Measurements from ENCODE around the gene MFRP.

Gene MFRP

DNA sequence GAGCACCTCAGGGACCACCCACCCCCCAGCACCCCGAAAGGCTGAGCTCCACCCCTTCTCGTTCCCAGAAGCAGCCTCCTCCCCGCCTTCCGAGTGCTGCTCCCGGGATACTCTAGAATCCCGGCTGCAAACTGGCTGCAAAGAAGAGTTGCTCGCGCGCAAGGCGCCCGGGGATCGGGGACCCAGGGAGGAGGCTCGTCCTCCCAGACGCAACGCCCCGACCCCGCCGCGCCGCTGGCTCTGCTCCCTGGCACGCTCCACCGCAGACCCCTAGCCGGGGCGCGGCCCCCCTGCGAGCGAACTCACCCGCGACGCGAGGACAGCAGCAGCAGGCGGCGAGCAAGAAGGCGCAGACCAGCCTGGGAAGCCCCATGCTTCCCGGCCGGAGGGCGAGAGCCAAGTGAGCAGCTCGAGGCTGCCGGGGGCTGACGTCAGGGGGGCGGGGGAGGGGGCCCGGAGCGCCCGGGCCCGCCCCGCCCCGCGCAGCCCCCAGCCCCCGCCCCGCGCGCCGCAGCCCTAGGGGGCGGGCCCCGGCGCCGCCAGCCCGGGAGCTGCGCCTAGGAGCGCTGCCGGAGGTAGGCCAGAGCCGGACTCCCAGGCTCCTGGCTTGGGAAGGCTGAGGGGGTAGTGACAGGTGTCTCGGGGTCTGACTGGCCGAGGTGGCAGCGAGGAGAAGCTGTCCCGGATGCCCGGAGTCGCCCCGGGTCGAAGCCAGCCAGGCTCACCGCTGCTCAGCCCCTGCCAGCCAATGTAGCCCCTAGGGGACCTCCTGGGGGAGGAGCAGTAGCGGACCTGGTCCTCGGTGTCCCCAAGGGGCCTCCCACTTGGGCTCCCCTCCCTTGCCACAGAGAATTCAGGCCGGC lies 29.5 kb downstream of the MFRP start, which contains the start of gene MCAM:
Gene MCAM, minus strand, starts transcription at position 402 of the 863 bp plus-strand sequence. Its CDS starts 29 bp downstream, at position 373.
- peak within 1 kb of the TSS; percentile 67 for H3K4me3 ChIP-seq (ENCODE audit: low read depth, low read length)
- H3K9me3 ChIP-seq (ENCODE audit: control insufficient read depth, insufficient read depth, low read depth, low read length): no peaks in the 10 kb centered on the region
- ChIA-PET POLR2A (interaction anchor here (0.5 to 4.4 kb wide), 24 partner anchors 9 to 261 kb away, joined by 3 to 35 read pairs (median 5); partner anchors contain the start of genes ABCG4, C2CD2L, CBL and DPAGT1), CTCF (interaction anchor here (0.6 to 15.8 kb wide), 6 partner anchors 22 to 327 kb away, joined by 3 to 151 read pairs (median 4); partner anchors contain the start of genes C1QTNF5 and CBL)
- H3K27ac ChIP-seq (ENCODE audit: extremely low read depth, low read depth, low read length): peak within 1 kb of the TSS; percentile 62; the same call in 1 of the 2 replicates
- H3K36me3 ChIP-seq (ENCODE audit: control insufficient read depth in 2 of 2, insufficient read depth in 1 of 2, low read length in 2 of 2): peaks cover 0 to 22% of the 10 kb centered on the region in 2 experiments; a peak in 1 of 3 replicates
- H3K4me1 ChIP-seq (ENCODE audit: control insufficient read depth, insufficient read depth, low read length): no peaks in the 10 kb centered on the region; the same call in 1 of the 2 replicates
- TF ChIP-seq ZBTB8A (tag by site-specific recombination; IDR thresholded peaks at IDR 0.05): 0 out of 2 replicates have a peak, but pooled peaks have one; percentile 14
- peak; percentile 76 for TF ChIP-seq ZNF335 (tag by site-specific recombination; conservative IDR thresholded peaks at IDR 0.05)
- TF ChIP-seq ZBTB48 (tag by site-specific recombination; IDR thresholded peaks at IDR 0.05): peak; percentile 31; the same call in 1 of the 2 replicates
- TF ChIP-seq KLF10 (tag by site-specific recombination; IDR thresholded peaks at IDR 0.05): no peak; the same call in 1 of the 2 replicates
- TF ChIP-seq ZNF76 (tag by site-specific recombination; IDR thresholded peaks at IDR 0.05; ENCODE audit: borderline replicate concordance, low read depth): peak; percentile 79
- no peak for TF ChIP-seq ZNF596 (tag by site-specific recombination; IDR thresholded peaks at IDR 0.05)
- TF ChIP-seq ZBTB20 (tag by site-specific recombination; IDR thresholded peaks at IDR 0.05): peak; percentile 42
- TF ChIP-seq ZNF416 (tag by site-specific recombination; IDR thresholded peaks at IDR 0.05): no peak
- TF ChIP-seq, protein P1, sequence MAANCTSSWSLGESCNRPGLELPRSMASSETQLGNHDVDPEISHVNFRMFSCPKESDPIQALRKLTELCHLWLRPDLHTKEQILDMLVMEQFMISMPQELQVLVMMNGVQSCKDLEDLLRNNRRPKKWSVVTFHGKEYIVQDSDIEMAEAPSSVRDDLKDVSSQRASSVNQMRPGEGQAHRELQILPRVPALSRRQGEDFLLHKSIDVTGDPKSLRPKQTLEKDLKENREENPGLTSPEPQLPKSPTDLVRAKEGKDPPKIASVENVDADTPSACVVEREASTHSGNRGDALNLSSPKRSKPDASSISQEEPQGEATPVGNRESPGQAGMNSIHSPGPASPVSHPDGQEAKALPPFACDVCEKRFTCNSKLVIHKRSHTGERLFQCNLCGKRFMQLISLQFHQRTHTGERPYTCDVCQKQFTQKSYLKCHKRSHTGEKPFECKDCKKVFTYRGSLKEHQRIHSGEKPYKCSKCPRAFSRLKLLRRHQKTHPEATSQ (tag by site-specific recombination; IDR thresholded peaks at IDR 0.05): peak; percentile 39; the same call in 1 of the 2 replicates
- TF ChIP-seq, protein P2, sequence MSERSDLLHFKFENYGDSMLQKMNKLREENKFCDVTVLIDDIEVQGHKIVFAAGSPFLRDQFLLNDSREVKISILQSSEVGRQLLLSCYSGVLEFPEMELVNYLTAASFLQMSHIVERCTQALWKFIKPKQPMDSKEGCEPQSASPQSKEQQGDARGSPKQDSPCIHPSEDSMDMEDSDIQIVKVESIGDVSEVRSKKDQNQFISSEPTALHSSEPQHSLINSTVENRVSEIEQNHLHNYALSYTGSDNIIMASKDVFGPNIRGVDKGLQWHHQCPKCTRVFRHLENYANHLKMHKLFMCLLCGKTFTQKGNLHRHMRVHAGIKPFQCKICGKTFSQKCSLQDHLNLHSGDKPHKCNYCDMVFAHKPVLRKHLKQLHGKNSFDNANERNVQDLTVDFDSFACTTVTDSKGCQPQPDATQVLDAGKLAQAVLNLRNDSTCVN (tag by site-specific recombination; optimal IDR thresholded peaks at IDR 0.05): peak; percentile 79
- TF ChIP-seq SCRT2 (tag by site-specific recombination; IDR thresholded peaks at IDR 0.05): peak; percentile 61
- no peak for TF ChIP-seq ZNF114 (tag by site-specific recombination; IDR thresholded peaks at IDR 0.05)
- TF ChIP-seq HOXD13 (CRISPR knock-in tag; IDR thresholded peaks at IDR 0.05; ENCODE audit: borderline replicate concordance): no peak
- no peak for TF ChIP-seq ZNF561 (tag by site-specific recombination; IDR thresholded peaks at IDR 0.05; ENCODE audit: borderline replicate concordance)
- TF ChIP-seq ZNF341 (tag by site-specific recombination; IDR thresholded peaks at IDR 0.05; ENCODE audit: low read depth): 0 out of 2 replicates have a peak, but pooled peaks have one; percentile 33
- no peak for TF ChIP-seq ZNF311 (tag by site-specific recombination; IDR thresholded peaks at IDR 0.05; ENCODE audit: borderline replicate concordance)
- TF ChIP-seq ZNF658 (tag by site-specific recombination; IDR thresholded peaks at IDR 0.05): no peak
- 0 out of 2 replicates have a peak, but pooled peaks have one; percentile 23 for TF ChIP-seq ZNF391 (tag by site-specific recombination; IDR thresholded peaks at IDR 0.05; ENCODE audit: borderline replicate concordance, low read depth)
- peak; percentile 19; the same call in 1 of the 2 replicates for TF ChIP-seq SP2 (tag by site-specific recombination; IDR thresholded peaks at IDR 0.05)
- TF ChIP-seq, protein P3, sequence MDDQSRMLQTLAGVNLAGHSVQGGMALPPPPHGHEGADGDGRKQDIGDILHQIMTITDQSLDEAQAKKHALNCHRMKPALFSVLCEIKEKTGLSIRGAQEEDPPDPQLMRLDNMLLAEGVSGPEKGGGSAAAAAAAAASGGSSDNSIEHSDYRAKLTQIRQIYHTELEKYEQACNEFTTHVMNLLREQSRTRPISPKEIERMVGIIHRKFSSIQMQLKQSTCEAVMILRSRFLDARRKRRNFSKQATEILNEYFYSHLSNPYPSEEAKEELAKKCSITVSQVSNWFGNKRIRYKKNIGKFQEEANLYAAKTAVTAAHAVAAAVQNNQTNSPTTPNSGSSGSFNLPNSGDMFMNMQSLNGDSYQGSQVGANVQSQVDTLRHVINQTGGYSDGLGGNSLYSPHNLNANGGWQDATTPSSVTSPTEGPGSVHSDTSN (CRISPR knock-in tag; IDR thresholded peaks at IDR 0.05): no peak
- TF ChIP-seq BCL11A (tag by site-specific recombination; IDR thresholded peaks at IDR 0.05; ENCODE audit: low read depth): no peak
- no peak for TF ChIP-seq ZNF214 (tag by site-specific recombination; IDR thresholded peaks at IDR 0.05; ENCODE audit: borderline replicate concordance)
- TF ChIP-seq, protein P4, sequence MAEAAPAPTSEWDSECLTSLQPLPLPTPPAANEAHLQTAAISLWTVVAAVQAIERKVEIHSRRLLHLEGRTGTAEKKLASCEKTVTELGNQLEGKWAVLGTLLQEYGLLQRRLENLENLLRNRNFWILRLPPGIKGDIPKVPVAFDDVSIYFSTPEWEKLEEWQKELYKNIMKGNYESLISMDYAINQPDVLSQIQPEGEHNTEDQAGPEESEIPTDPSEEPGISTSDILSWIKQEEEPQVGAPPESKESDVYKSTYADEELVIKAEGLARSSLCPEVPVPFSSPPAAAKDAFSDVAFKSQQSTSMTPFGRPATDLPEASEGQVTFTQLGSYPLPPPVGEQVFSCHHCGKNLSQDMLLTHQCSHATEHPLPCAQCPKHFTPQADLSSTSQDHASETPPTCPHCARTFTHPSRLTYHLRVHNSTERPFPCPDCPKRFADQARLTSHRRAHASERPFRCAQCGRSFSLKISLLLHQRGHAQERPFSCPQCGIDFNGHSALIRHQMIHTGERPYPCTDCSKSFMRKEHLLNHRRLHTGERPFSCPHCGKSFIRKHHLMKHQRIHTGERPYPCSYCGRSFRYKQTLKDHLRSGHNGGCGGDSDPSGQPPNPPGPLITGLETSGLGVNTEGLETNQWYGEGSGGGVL (tag by site-specific recombination; IDR thresholded peaks at IDR 0.05): peak; percentile 32
- TF ChIP-seq GLIS1 (tag by site-specific recombination; IDR thresholded peaks at IDR 0.05): peak; percentile 51
- TF ChIP-seq ZFP37 (tag by site-specific recombination; IDR thresholded peaks at IDR 0.05): peak; percentile 57; the same call in 1 of the 2 replicates
- TF ChIP-seq ZXDB (tag by site-specific recombination; IDR thresholded peaks at IDR 0.05): 0 out of 2 replicates have a peak, but pooled peaks have one; percentile 2
- TF ChIP-seq ZNF394 (tag by site-specific recombination; IDR thresholded peaks at IDR 0.05; ENCODE audit: borderline replicate concordance): peak; percentile 85
- TF ChIP-seq ZNF19 (tag by site-specific recombination; IDR thresholded peaks at IDR 0.05; ENCODE audit: low read depth): no peak
- TF ChIP-seq, protein P5, sequence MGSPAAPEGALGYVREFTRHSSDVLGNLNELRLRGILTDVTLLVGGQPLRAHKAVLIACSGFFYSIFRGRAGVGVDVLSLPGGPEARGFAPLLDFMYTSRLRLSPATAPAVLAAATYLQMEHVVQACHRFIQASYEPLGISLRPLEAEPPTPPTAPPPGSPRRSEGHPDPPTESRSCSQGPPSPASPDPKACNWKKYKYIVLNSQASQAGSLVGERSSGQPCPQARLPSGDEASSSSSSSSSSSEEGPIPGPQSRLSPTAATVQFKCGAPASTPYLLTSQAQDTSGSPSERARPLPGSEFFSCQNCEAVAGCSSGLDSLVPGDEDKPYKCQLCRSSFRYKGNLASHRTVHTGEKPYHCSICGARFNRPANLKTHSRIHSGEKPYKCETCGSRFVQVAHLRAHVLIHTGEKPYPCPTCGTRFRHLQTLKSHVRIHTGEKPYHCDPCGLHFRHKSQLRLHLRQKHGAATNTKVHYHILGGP (tag by site-specific recombination; IDR thresholded peaks at IDR 0.05): no peak
- TF ChIP-seq SCRT1 (tag by site-specific recombination; IDR thresholded peaks at IDR 0.05; ENCODE audit: borderline replicate concordance): 0 out of 2 replicates have a peak, but pooled peaks have one; percentile 2

Measured in HEK293 (cell line).